Astrocyte (in vitro differentiated cells and primary cell): ENCODE results near the gene TNNI2.

Source experiments
- EZH2 ChIP-seq: IDR thresholded peaks from 2 replicates; pipeline ENCODE4 v1.6.1; 2012; ENCODE audit warnings: mild to moderate bottlenecking, low read length, inconsistent platforms; ENCODE audit not compliant: insufficient read depth
- TF ChIP-seq, protein P1 (sequence below): IDR thresholded peaks from 2 replicates; pipeline ENCODE4 v1.5.1; 2011; ENCODE audit warnings: low read depth, mild to moderate bottlenecking, inconsistent platforms, low read length, moderate library complexity; ENCODE audit not compliant: insufficient read depth

DNA sequence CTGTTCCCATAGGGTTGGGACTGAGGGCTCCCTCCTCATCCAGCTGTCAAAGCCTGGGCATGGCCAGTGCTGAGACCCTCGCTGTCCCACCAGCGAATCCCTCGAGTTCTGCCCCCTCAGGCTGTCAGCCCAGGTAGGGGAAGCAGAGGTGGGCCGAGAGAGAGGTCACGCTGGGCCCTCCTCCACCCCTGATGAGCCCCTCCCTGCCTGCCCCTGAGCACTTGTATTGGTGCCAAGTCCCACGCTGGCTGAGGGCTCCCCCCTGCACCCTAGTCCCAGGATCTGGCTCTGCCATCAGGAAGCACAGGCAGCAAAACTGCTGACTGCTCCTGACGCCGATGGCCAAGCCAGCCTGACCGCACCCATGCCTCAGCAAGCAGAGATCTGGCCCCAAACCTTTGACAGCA, 49.6 kb downstream of the TNNI2 start:
- TF ChIP-seq, protein P1, sequence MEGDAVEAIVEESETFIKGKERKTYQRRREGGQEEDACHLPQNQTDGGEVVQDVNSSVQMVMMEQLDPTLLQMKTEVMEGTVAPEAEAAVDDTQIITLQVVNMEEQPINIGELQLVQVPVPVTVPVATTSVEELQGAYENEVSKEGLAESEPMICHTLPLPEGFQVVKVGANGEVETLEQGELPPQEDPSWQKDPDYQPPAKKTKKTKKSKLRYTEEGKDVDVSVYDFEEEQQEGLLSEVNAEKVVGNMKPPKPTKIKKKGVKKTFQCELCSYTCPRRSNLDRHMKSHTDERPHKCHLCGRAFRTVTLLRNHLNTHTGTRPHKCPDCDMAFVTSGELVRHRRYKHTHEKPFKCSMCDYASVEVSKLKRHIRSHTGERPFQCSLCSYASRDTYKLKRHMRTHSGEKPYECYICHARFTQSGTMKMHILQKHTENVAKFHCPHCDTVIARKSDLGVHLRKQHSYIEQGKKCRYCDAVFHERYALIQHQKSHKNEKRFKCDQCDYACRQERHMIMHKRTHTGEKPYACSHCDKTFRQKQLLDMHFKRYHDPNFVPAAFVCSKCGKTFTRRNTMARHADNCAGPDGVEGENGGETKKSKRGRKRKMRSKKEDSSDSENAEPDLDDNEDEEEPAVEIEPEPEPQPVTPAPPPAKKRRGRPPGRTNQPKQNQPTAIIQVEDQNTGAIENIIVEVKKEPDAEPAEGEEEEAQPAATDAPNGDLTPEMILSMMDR: no peak
- no peak for TF ChIP-seq EZH2
